ENCODE data around the gene ASIC4. TPM values are rescaled to one million over a fixed set of nuclear protein-coding genes. Genes with fewer than 3 reads are reported as not detected.

Gene ASIC4
- polyA plus RNA-seq, 2 of the 4 experiments (the other 2 are of a cell fraction) = 0.04 TPM; not detected in 1

DNA sequence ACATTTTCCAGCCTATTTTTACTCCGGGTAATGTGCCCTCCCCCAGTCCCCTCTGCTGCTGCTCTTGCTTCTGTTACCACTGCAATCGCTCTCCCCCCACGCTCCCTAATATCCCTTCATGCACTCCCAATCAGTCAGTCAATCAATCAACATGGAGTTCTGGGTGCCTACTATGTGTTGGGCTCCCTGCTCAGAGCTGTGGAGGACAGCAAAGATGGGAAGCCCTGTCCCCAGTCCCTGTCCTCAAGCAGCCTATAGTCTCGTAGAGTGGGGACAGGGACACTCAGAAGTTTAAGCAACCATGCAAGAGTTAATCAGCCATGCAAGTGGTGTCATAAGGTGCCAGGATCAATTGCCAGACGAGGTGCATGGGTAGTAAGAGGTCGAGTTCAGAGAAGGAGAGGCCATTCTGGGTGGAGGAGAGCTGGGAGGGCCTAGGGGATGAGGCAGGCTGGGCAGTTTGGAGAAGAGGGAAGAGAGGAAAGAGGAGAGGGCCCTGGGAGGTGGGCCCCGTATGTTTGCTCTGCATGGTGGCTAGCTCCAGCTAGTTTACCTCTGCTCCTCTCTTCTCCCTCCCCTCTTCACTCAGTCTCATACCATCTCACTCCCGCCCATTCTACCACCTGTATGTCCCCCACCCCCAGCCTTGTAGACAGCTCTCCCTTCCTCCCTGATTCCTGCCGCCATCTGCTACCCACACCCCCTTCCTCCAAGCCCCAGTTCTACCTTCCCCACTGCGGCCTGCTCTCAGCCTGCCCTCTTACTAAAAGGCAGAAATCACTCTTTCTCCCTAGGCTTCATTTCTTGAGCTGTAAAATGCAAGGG, 3.9 kb downstream of the ASIC4 start (continued):
- TF ChIP-seq, protein P1, sequence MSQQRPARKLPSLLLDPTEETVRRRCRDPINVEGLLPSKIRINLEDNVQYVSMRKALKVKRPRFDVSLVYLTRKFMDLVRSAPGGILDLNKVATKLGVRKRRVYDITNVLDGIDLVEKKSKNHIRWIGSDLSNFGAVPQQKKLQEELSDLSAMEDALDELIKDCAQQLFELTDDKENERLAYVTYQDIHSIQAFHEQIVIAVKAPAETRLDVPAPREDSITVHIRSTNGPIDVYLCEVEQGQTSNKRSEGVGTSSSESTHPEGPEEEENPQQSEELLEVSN (IDR thresholded peaks at IDR 0.05; ENCODE audit: borderline replicate concordance, low read depth) = no peak

DNA sequence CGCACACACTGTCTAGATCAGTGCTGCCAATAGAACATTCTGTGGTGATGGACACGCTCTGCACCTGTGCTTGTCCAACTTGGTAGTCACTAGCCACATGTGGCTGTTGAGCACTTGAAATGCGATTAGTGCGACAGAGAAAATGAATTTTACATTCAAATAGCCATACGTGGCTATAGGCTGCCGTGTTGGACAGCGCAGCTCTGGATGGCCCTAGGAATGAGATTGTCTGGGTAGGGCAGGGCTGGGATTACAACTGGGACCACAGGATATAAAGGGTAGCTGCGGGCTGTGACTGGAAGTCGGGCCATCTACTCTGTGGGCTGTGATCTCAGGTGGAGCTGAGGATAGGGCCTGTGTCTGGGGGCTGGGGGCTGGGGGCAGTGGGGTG, 5.2 kb downstream of the ASIC4 start:
- DNase-seq (ENCODE audit: low read depth in 1 of 2, low spot score in 1 of 2) (no peak), ATAC-seq (no peak), FAIRE-seq (no peak)
- TF ChIP-seq RAD21 (conservative IDR thresholded peaks at IDR 0.05 in 1 of 2, IDR thresholded peaks at IDR 0.05 in 1 of 2) = no peak
- no peak for TF ChIP-seq HOXB5 (CRISPR knock-in tag; IDR thresholded peaks at IDR 0.05)
- no peak for TF ChIP-seq ZC3H11A (IDR thresholded peaks at IDR 0.05)
- TF ChIP-seq PHF8 (IDR thresholded peaks at IDR 0.05; ENCODE audit: borderline replicate concordance, low read depth) = no peak
- TF ChIP-seq FOXS1 (CRISPR knock-in tag; IDR thresholded peaks at IDR 0.05) = no peak
- no peak for TF ChIP-seq NPAS2 (CRISPR knock-in tag; IDR thresholded peaks at IDR 0.05; ENCODE audit: borderline replicate concordance)
- no peak for TF ChIP-seq EP300 (IDR thresholded peaks at IDR 0.05)
- no peak for TF ChIP-seq POLR2A (IDR thresholded peaks at IDR 0.05; ENCODE audit: low read length)
- TF ChIP-seq, protein P2, sequence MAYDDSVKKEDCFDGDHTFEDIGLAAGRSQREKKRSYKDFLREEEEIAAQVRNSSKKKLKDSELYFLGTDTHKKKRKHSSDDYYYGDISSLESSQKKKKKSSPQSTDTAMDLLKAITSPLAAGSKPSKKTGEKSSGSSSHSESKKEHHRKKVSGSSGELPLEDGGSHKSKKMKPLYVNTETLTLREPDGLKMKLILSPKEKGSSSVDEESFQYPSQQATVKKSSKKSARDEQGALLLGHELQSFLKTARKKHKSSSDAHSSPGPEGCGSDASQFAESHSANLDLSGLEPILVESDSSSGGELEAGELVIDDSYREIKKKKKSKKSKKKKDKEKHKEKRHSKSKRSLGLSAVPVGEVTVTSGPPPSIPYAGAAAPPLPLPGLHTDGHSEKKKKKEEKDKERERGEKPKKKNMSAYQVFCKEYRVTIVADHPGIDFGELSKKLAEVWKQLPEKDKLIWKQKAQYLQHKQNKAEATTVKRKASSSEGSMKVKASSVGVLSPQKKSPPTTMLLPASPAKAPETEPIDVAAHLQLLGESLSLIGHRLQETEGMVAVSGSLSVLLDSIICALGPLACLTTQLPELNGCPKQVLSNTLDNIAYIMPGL (CRISPR knock-in tag; IDR thresholded peaks at IDR 0.05; ENCODE audit: borderline replicate concordance) = no peak
- TF ChIP-seq RARB (CRISPR knock-in tag; IDR thresholded peaks at IDR 0.05) = no peak
- TF ChIP-seq HEYL (CRISPR knock-in tag; IDR thresholded peaks at IDR 0.05) = no peak
- TF ChIP-seq, protein P1 (IDR thresholded peaks at IDR 0.05; ENCODE audit: borderline replicate concordance, low read depth) = no peak
- no peak for TF ChIP-seq SREBF2 (IDR thresholded peaks at IDR 0.05)
- no peak for TF ChIP-seq CBX8 (IDR thresholded peaks at IDR 0.05)
- no peak for TF ChIP-seq JUN (IDR thresholded peaks at IDR 0.05)
- TF ChIP-seq TP53 (CRISPR knock-in tag; IDR thresholded peaks at IDR 0.05) = no peak
- TF ChIP-seq, protein P3, sequence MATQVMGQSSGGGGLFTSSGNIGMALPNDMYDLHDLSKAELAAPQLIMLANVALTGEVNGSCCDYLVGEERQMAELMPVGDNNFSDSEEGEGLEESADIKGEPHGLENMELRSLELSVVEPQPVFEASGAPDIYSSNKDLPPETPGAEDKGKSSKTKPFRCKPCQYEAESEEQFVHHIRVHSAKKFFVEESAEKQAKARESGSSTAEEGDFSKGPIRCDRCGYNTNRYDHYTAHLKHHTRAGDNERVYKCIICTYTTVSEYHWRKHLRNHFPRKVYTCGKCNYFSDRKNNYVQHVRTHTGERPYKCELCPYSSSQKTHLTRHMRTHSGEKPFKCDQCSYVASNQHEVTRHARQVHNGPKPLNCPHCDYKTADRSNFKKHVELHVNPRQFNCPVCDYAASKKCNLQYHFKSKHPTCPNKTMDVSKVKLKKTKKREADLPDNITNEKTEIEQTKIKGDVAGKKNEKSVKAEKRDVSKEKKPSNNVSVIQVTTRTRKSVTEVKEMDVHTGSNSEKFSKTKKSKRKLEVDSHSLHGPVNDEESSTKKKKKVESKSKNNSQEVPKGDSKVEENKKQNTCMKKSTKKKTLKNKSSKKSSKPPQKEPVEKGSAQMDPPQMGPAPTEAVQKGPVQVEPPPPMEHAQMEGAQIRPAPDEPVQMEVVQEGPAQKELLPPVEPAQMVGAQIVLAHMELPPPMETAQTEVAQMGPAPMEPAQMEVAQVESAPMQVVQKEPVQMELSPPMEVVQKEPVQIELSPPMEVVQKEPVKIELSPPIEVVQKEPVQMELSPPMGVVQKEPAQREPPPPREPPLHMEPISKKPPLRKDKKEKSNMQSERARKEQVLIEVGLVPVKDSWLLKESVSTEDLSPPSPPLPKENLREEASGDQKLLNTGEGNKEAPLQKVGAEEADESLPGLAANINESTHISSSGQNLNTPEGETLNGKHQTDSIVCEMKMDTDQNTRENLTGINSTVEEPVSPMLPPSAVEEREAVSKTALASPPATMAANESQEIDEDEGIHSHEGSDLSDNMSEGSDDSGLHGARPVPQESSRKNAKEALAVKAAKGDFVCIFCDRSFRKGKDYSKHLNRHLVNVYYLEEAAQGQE (IDR thresholded peaks at IDR 0.05) = no peak
- no peak for TF ChIP-seq EHF (CRISPR knock-in tag; IDR thresholded peaks at IDR 0.05)
- H3K4me1 ChIP-seq = peaks cover 17% of the 10 kb centered on the region
- CTCF ChIA-PET = interaction anchor here (1.1 to 79.1 kb wide), 4 partner anchors 10 to 117 kb away, joined by 3 to 3291 read pairs (median 86); partner anchors contain the start of genes ASIC4, GMPPA and SPEG
- H3K27ac ChIP-seq = no peak overlapping the region
- no peak overlapping the region for H3K4me3 ChIP-seq
- 65% methylated on average over 9 of the region's 9 CpGs for WGBS (ENCODE audit: missing lambda C conversion rate)
- no peak overlapping the region for H3K4me2 ChIP-seq
- POLR2A ChIA-PET = no interaction called here
- no peaks in the 10 kb centered on the region for H3K9me3 ChIP-seq
